ENCODE measurements around the gene CD52. TPM values are rescaled to one million over a fixed set of nuclear protein-coding genes. Genes with fewer than 3 reads are reported as not detected.

Gene CD52
- polyA plus RNA-seq, 4 donors = 1.7 to 8.7 (median 4.8) TPM

Other genes starting within 250 kb of the CD52 start
- 10 to 100 TPM; 17.9 to 23.1 (median 22.2) TPM for gene PDIK1L, start 206.1 kb upstream of the CD52 start, polyA plus RNA-seq (ENCODE audit: insufficient read length in 4 of 4)
- gene FAM110D, start 158.9 kb upstream of the CD52 start, polyA plus RNA-seq (ENCODE audit: insufficient read length in 4 of 4) = 1 to 10 TPM; 1.2 to 1.7 (median 1.3) TPM
- gene C1orf232, start 149.0 kb upstream of the CD52 start, polyA plus RNA-seq (ENCODE audit: insufficient read length in 4 of 4) = under 1 TPM in 1 of 4 donors, not detected in 3; 0.17 TPM
- 10 to 100 TPM; 11.4 to 29.1 (median 14.6) TPM for gene ZNF593, start 148.1 kb upstream of the CD52 start, polyA plus RNA-seq (ENCODE audit: insufficient read length in 4 of 4)
- 1 to 10 TPM in 2 of 4 donors, under 1 TPM in 2; 0.61 to 1.3 (median 1.1) TPM for gene ZNF593OS, start 146.1 kb upstream of the CD52 start, polyA plus RNA-seq (ENCODE audit: insufficient read length in 4 of 4)
- 10 to 100 TPM; 10.7 to 16.2 (median 14.0) TPM for gene CNKSR1, start 140.5 kb upstream of the CD52 start, polyA plus RNA-seq (ENCODE audit: insufficient read length in 4 of 4)
- gene CATSPER4, start 127.4 kb upstream of the CD52 start, polyA plus RNA-seq (ENCODE audit: insufficient read length in 4 of 4) = under 1 TPM in 1 of 4 donors, not detected in 3; 0.08 TPM
- gene CEP85, start 83.8 kb upstream of the CD52 start, polyA plus RNA-seq (ENCODE audit: insufficient read length in 4 of 4) = 10 to 100 TPM; 13.4 to 17.1 (median 15.9) TPM
- 100 to 1,000 TPM in 3 of 4 donors, 10 to 100 TPM in 1; 99.2 to 120 (median 108) TPM for gene SH3BGRL3, start 37.9 kb upstream of the CD52 start, polyA plus RNA-seq (ENCODE audit: insufficient read length in 4 of 4)
- gene UBXN11, start 11.3 kb upstream of the CD52 start, polyA plus RNA-seq (ENCODE audit: insufficient read length in 4 of 4) = 10 to 100 TPM; 36.2 to 48.0 (median 38.8) TPM
- 1 to 10 TPM in 1 of 4 donors, under 1 TPM in 3; 0.31 to 1.6 (median 0.83) TPM for gene CRYBG2, start 36.2 kb downstream of the CD52 start, polyA plus RNA-seq (ENCODE audit: insufficient read length in 4 of 4)
- gene ZNF683, start 54.8 kb downstream of the CD52 start, polyA plus RNA-seq (ENCODE audit: insufficient read length in 4 of 4) = under 1 TPM in 1 of 4 donors, not detected in 3; 0.06 TPM
- gene LIN28A, start 92.9 kb downstream of the CD52 start, polyA plus RNA-seq (ENCODE audit: insufficient read length in 4 of 4) = under 1 TPM; 0.04 to 0.09 (median 0.06) TPM
- gene DHDDS, start 114.4 kb downstream of the CD52 start, polyA plus RNA-seq (ENCODE audit: insufficient read length in 4 of 4) = 10 to 100 TPM; 30.5 to 34.3 (median 33.2) TPM
- 1,000 to 10,000 TPM; 1,113 to 1,261 (median 1,185) TPM for gene HMGN2, start 154.5 kb downstream of the CD52 start, polyA plus RNA-seq (ENCODE audit: insufficient read length in 4 of 4)
- 10 to 100 TPM; 20.2 to 24.2 (median 21.1) TPM for gene RPS6KA1, start 211.8 kb downstream of the CD52 start, polyA plus RNA-seq (ENCODE audit: insufficient read length in 4 of 4)